DMS 273 treated with DMSO at 0.1 percent for 48 hours (cell line): Measurements from ENCODE around the gene DGKI.

Experiments
- DNase-seq: peaks from one replicate; lab custom pipeline; 2025; lab: John Stamatoyannopoulos, UW

The DGKI gene

GRCh38 chr7:137846827-137847567 is at the start of gene DGKI:
Gene DGKI, minus strand, starts transcription at chr7:137846974.
- no peak for DNase-seq

- DNase-seq, result no peak
Observed at GRCh38 chr7:137895301-137896221, 48.8 kb upstream of the DGKI start.

- DNase-seq, result no peak
Observed at GRCh38 chr7:137893143-137893742, 46.5 kb upstream of the DGKI start.

DNA sequence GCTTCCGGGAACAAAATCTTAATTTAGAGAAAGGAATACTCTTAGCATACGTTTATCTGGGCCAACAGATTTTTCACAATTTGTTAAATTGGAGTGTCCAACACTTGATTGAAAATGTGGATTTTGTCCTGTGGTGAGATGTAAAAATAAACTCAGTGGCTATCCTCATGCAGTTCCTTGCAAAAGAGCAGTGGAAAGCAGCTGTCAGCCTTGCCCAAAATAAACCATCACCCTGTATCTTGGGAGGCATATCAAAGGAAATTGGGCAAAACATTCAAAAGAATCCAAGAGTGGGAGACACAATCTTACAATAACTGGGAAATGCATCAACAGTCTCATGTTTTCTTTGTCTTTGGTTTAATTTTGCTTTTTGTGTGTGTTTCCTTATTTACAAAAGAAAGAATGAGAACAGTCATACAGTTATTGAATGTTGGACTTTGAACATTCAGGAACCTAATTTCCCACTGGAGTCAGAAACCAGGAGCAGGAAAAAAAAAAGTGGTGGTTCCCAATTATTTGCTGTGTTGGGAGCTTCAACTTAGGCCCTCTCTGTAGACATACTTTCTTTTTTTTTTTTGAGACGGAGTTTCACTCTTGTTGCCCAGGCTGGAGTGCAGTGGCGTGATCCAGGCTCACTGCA is 44.4 kb upstream of the DGKI start:
- DNase-seq, result no peak

- DNase-seq, result no peak
Observed at GRCh38 chr7:137890449-137890921, 43.7 kb upstream of the DGKI start.

DNA sequence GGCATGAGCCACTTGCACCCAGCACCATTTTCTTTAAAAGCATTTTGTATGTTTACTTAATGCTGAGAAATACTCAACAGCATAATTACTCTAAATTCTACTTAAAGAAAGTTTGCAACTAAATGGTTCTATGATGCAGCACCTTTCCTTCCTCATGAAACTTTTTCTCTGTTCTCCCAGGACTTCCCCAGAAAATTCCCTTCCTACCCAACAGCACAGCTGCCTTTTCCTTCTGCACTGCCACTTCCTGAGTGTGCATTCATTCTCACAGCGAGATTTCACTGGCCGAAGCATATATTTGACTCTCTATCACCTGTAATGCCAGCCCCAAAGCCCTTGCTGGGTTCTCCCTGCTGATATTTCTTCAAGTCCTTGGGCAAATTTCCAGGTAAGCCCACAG is 41.5 kb upstream of the DGKI start:
- no peak for DNase-seq

GRCh38 chr7:137886746-137887145 is 40.0 kb upstream of the DGKI start:
- DNase-seq, result no peak

- no peak for DNase-seq
Observed at GRCh38 chr7:137886281-137886680, 39.5 kb upstream of the DGKI start.

DNA sequence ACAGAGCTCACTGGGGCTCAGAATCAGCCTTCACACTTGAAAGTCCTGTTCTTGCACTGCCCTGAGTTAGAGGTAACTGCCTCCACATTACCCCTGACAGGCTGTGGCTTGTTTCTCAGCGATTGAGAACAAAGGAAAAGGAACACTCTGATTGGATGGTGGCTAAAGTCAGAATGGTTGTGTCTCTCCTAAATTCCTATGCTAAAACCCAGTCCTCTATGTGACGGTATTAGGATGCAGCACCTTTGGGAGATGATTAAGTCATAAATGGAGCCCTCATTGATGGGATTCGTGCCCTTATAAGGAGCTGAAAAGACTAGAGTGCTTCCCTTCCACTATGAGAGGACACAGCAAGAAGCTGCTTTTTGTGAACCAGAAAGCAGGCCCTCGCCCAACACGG is 38.9 kb upstream of the DGKI start:
- no peak for DNase-seq

GRCh38 chr7:137882806-137883205 is 36.0 kb upstream of the DGKI start:
- no peak for DNase-seq

DNA sequence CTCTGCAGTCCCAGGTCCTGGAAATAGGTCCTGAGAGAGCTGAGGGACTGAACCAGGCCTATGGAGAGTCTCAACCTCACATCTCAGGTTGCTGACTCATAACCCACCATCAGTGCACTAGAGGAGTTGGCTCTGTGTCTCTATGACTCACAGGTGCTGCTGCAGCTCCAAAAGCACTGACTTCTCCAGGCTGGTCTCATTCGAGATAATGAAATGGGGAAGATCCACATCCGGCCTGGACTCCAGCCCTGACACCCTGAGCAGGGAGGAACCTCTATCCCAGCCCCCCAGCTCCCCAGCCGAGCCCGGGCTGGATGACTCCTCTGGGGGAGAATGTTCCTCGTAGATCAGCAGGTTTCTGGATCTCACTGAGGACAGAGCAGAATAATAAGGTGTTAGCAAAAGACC is 35.5 kb upstream of the DGKI start:
- no peak for DNase-seq

GRCh38 chr7:137881607-137882260 is 35.0 kb upstream of the DGKI start:
- no peak for DNase-seq

GRCh38 chr7:137880432-137880831 is 33.7 kb upstream of the DGKI start:
- no peak for DNase-seq

GRCh38 chr7:137879357-137880158 is 32.8 kb upstream of the DGKI start:
- no peak for DNase-seq

- DNase-seq, result no peak
Observed at GRCh38 chr7:137878333-137878961, 31.7 kb upstream of the DGKI start.

- no peak for DNase-seq
Observed at GRCh38 chr7:137877027-137877675, 30.4 kb upstream of the DGKI start.

GRCh38 chr7:137875746-137876145 is 29.0 kb upstream of the DGKI start:
- no peak for DNase-seq

DNA sequence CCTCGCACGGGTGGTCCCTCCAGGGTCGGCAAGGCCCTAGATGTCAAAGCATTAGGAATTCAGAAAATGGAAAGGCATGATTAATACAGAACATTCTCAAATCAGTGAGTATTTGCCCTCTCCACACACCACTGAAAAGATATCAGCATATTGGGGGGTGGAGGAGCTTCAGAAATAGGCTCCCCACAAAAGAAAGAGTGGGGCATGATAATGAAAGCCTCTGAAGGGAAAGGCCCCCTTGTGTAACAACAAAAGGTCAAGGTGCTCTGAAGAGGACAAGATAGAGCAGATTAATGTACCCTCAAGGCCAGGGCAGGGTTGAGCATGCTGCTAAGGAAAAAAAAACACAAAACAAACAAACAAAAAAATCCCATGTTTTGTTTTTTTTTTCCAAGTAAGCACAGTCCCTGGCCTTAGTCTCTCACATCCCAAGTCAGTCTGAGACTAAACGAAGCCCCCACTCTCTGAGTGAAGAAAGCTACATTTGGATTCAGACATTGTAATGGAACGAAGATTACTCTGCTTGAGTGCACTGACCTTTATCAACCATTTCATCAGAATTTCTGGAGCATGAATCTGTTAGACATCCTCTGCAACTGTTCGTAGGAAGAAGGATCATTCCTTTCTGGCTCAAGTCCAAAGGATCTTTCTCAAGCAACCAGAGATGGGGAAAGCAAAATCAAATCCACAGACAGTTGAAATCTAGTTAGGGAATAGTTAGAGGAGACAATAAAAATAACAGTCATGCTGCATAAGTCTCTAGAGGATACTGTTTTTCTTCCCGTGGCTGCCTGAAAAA is 27.4 kb upstream of the DGKI start:
- no peak for DNase-seq

GRCh38 chr7:137873524-137873923 is 26.8 kb upstream of the DGKI start:
- no peak for DNase-seq
